Umbilical cord (tissue), 2 donors: ENCODE results near the gene GRID1. TPM values are rescaled to one million over a fixed set of nuclear protein-coding genes. Genes with fewer than 3 reads are reported as not detected.

Source experiments
- DNase-seq: peaks from one replicate; pipeline ENCODE4 v3.0.0-alpha.2; 2015; ENCODE audit warnings: low spot score
- total RNA-seq: library from RNA; depleted of rRNA; stranded (reverse); fragments of >200 nt; gene quantifications from one replicate; pipeline ENCODE4 v1.2.3, GENCODE V29; 2014; ENCODE audit warnings: low replicate concordance; ENCODE audit not compliant: insufficient read depth

The GRID1 gene
- total RNA-seq, 1 donor from 2014 or later, result 7.2 TPM

- no peak for DNase-seq
These were observed 135.9 kb downstream of the GRID1 start for GRCh38 chr10:86230557-86231180.

GRCh38 chr10:86229811-86230556 is 136.6 kb downstream of the GRID1 start:
- no peak for DNase-seq

- no peak for DNase-seq
These were observed 137.2 kb downstream of the GRID1 start for GRCh38 chr10:86229376-86229775.

GRCh38 chr10:86227501-86228258 is 138.9 kb downstream of the GRID1 start:
- no peak for DNase-seq

GRCh38 chr10:86226781-86227201 is 139.8 kb downstream of the GRID1 start:
- DNase-seq, result no peak

- no peak for DNase-seq
These were observed 140.6 kb downstream of the GRID1 start for GRCh38 chr10:86226016-86226415.

GRCh38 chr10:86225103-86225782 is 141.4 kb downstream of the GRID1 start:
- DNase-seq, result peak; percentile 79

GRCh38 chr10:86224354-86225102 is 142.1 kb downstream of the GRID1 start:
- no peak for DNase-seq

- DNase-seq, result no peak
These were observed 143.3 kb downstream of the GRID1 start for GRCh38 chr10:86223256-86223655.

GRCh38 chr10:86222687-86223086 is 143.9 kb downstream of the GRID1 start:
- DNase-seq, result no peak

GRCh38 chr10:86222336-86222650 is 144.3 kb downstream of the GRID1 start:
- DNase-seq, result no peak

GRCh38 chr10:86221442-86222335 is 144.9 kb downstream of the GRID1 start:
- DNase-seq, result no peak

- DNase-seq, result no peak
These were observed 146.0 kb downstream of the GRID1 start for GRCh38 chr10:86220626-86221025.

GRCh38 chr10:86219271-86219670 is 147.3 kb downstream of the GRID1 start:
- DNase-seq, result no peak

- DNase-seq, result no peak
These were observed 147.8 kb downstream of the GRID1 start for GRCh38 chr10:86218842-86219241.

GRCh38 chr10:86218160-86218559 is 148.4 kb downstream of the GRID1 start:
- no peak for DNase-seq

GRCh38 chr10:86217371-86218080 is 149.1 kb downstream of the GRID1 start:
- peak; percentile 17 for DNase-seq

GRCh38 chr10:86216886-86217285 is 149.7 kb downstream of the GRID1 start:
- no peak for DNase-seq

GRCh38 chr10:86215712-86216111 is 150.9 kb downstream of the GRID1 start:
- no peak for DNase-seq

- no peak for DNase-seq
These were observed 151.5 kb downstream of the GRID1 start for GRCh38 chr10:86215046-86215445.
